ENCODE measurements around the gene FXN.

DNA sequence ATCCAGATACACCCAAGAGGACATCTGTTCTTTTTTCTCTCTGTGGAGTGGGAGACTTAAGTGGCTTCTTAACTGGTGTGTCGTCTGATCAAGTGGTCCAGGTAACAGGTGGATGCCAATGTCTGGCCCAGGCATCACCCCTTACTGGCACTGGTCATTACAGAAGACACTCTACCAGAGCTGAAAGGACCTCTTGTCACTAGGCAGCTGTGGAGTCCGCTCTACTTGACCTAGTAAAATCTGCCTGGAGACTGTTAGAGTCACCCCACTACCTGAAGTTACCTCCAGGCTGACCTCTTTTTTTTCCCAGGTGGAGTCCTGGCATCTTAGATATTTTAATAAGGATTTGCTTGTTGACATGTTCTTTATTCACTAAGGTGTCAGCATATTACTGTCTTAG, 22.5 kb downstream of the FXN start:
- TF ChIP-seq, protein P1, sequence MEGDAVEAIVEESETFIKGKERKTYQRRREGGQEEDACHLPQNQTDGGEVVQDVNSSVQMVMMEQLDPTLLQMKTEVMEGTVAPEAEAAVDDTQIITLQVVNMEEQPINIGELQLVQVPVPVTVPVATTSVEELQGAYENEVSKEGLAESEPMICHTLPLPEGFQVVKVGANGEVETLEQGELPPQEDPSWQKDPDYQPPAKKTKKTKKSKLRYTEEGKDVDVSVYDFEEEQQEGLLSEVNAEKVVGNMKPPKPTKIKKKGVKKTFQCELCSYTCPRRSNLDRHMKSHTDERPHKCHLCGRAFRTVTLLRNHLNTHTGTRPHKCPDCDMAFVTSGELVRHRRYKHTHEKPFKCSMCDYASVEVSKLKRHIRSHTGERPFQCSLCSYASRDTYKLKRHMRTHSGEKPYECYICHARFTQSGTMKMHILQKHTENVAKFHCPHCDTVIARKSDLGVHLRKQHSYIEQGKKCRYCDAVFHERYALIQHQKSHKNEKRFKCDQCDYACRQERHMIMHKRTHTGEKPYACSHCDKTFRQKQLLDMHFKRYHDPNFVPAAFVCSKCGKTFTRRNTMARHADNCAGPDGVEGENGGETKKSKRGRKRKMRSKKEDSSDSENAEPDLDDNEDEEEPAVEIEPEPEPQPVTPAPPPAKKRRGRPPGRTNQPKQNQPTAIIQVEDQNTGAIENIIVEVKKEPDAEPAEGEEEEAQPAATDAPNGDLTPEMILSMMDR (IDR thresholded peaks at IDR 0.05): no peak
- TF ChIP-seq POLR2A (IDR thresholded peaks at IDR 0.05): no peak
